Naive thymus-derived CD8-positive, alpha-beta T cell (primary cell): Measurements from ENCODE around the gene CCR1. TPM values are rescaled to one million over a fixed set of nuclear protein-coding genes. Genes with fewer than 3 reads are reported as not detected.

Experiments used
- polyA plus RNA-seq, 3 donors: library from polyadenylated mRNA; unstranded; fragments of 300-500 nt; fragmentation: Illumina TruSeq; gene quantifications; one replicate each; pipeline ENCODE4 v1.2.3, GENCODE V29; 2021
- total RNA-seq, 8 experiments: library from RNA in 2 of 8; stranded (reverse) in 2 of 8; gene quantifications; one replicate each; pipeline ENCODE4 v1.2.3 and lab custom pipeline; 2021 to 2026

The CCR1 gene
- total and polyA plus RNA-seq, 5 experiments from 2014 or later: 0.11 to 2.0 (median 0.74) TPM; not detected in 1

Other genes with a start within 250 kb of the CCR1 start
- 10 to 100 TPM; 27.6 to 28.4 TPM for gene FYCO1, start 212.5 kb downstream of the CCR1 start, total RNA-seq
- gene FYCO1, start 212.5 kb downstream of the CCR1 start, polyA plus RNA-seq: 1 to 10 TPM; 1.7 to 6.0 (median 2.6) TPM
- gene XCR1, start 180.8 kb downstream of the CCR1 start, total RNA-seq: not detected
- not detected for gene XCR1, start 180.8 kb downstream of the CCR1 start, polyA plus RNA-seq
- gene CCR3, start 34.1 kb upstream of the CCR1 start, total RNA-seq: not detected
- gene CCR3, start 34.1 kb upstream of the CCR1 start, polyA plus RNA-seq: not detected
- under 1 TPM in 1 of 2 experiments, not detected in 1; 0.16 TPM for gene CCR2, start 145.8 kb upstream of the CCR1 start, total RNA-seq
- gene CCR2, start 145.8 kb upstream of the CCR1 start, polyA plus RNA-seq: under 1 TPM in 2 of 3 donors, not detected in 1; 0.42 to 0.56 TPM
- under 1 TPM; 0.23 to 0.47 TPM for gene CCR5, start 162.6 kb upstream of the CCR1 start, total RNA-seq
- 1 to 10 TPM in 1 of 3 donors, under 1 TPM in 1, not detected in 1; 0.27 to 4.5 TPM for gene CCR5, start 162.6 kb upstream of the CCR1 start, polyA plus RNA-seq
- 1 to 10 TPM; 1.5 to 2.8 TPM for gene CCRL2, start 198.9 kb upstream of the CCR1 start, total RNA-seq
- 1 to 10 TPM in 2 of 3 donors, not detected in 1; 1.1 to 1.2 TPM for gene CCRL2, start 198.9 kb upstream of the CCR1 start, polyA plus RNA-seq